H4 (cell line): Measurements from ENCODE around the gene GALC. TPM values are rescaled to one million over a fixed set of nuclear protein-coding genes. Genes with fewer than 3 reads are reported as not detected.
"Not testable (repeated sequence)": the region's sequence is repeated elsewhere in the genome, so short reads cannot be mapped to it uniquely, and the experiment has no call there.

ENCODE experiments used
- DNase-seq: peaks from one replicate; pipeline ENCODE4 v3.0.0-alpha.2; 2015; ENCODE audit warnings: low spot score
- total RNA-seq: library from RNA; depleted of rRNA; stranded (reverse); fragments of >200 nt; shearing (Covaris generic); gene quantifications from 2 replicates; pipeline ENCODE4 v1.2.3, GENCODE V29; 2014; rRNA removed

The GALC gene
- total RNA-seq: not detected in 2 replicates

- DNase-seq: no peak
Measured at GRCh38 chr14:87992718-87993628, at the start of gene GALC. GALC (minus strand) TSS chr14:87993182; CDS start chr14:87993164, 18 bp downstream.

- DNase-seq: no peak
Measured at GRCh38 chr14:88040146-88040545, 47.2 kb upstream of the GALC start.

GRCh38 chr14:88039197-88039596 lies 46.2 kb upstream of the GALC start:
- no peak for DNase-seq

GRCh38 chr14:88037325-88037724 lies 44.3 kb upstream of the GALC start:
- DNase-seq: no peak

- DNase-seq: no peak
Measured at GRCh38 chr14:88036422-88036821, 43.4 kb upstream of the GALC start.

- DNase-seq: no peak
Measured at GRCh38 chr14:88034076-88034475, 41.1 kb upstream of the GALC start.

GRCh38 chr14:88032373-88032772 lies 39.4 kb upstream of the GALC start:
- no peak for DNase-seq

- DNase-seq: no peak
Measured at GRCh38 chr14:88030892-88031291, 37.9 kb upstream of the GALC start.

- no peak for DNase-seq
Measured at GRCh38 chr14:88030079-88030478, 37.1 kb upstream of the GALC start.

- DNase-seq: no peak
Measured at GRCh38 chr14:88029500-88029899, 36.5 kb upstream of the GALC start.

- DNase-seq: no peak
Measured at GRCh38 chr14:88026890-88027289, 33.9 kb upstream of the GALC start.

GRCh38 chr14:88025313-88025712 lies 32.3 kb upstream of the GALC start:
- no peak for DNase-seq

GRCh38 chr14:88024252-88025086 lies 31.5 kb upstream of the GALC start:
- not testable (repeated sequence) for DNase-seq

- no peak for DNase-seq
Measured at GRCh38 chr14:88023658-88024187, 30.7 kb upstream of the GALC start.

- no peak for DNase-seq
Measured at GRCh38 chr14:88017535-88017934, 24.6 kb upstream of the GALC start.

- DNase-seq: no peak
Measured at GRCh38 chr14:88016768-88017167, 23.8 kb upstream of the GALC start.

- DNase-seq: peak; percentile 54
Measured at GRCh38 chr14:88013750-88014349, 20.9 kb upstream of the GALC start.

GRCh38 chr14:88012495-88012894 lies 19.5 kb upstream of the GALC start:
- DNase-seq: no peak

- DNase-seq: no peak
Measured at GRCh38 chr14:88010331-88010730, 17.3 kb upstream of the GALC start.

GRCh38 chr14:88009486-88009885 lies 16.5 kb upstream of the GALC start:
- DNase-seq: no peak

- DNase-seq: no peak
Measured at GRCh38 chr14:88008039-88008742, 15.2 kb upstream of the GALC start.
